LNCaP clone FGC (cell line): ENCODE measurements around the gene DRG1.

Experiments used
- DNase-seq: peaks from one replicate; pipeline ENCODE4 v3.0.0-alpha.2; 2011; ENCODE audit warnings: low read depth
- H3K4me3 ChIP-seq: 2 replicates; pipeline ENCODE4 v1.5.1; 2011; ENCODE audit warnings: mild to moderate bottlenecking, low read depth, low read length, control low read depth
- CTCF ChIP-seq: IDR thresholded peaks from 2 replicates; pipeline ENCODE4 v1.5.1; 2012; ENCODE audit warnings: mild to moderate bottlenecking; ENCODE audit not compliant: control insufficient read depth, insufficient read depth; ENCODE audit errors: extremely low read depth

DRG1 gene

GRCh38 chr22:31399211-31400022 is at the start of gene DRG1:
DRG1 (plus strand) TSS chr22:31399604; CDS start chr22:31399684, 80 bp downstream.
- H3K4me3 ChIP-seq = peak within 1 kb of the TSS; percentile 97
- DNase-seq = peak; percentile 81
- no peak for TF ChIP-seq CTCF

- no peak for DNase-seq
- no peak for TF ChIP-seq CTCF
- no peak overlapping the region for H3K4me3 ChIP-seq
Measured at GRCh38 chr22:31349960-31350359, 49.4 kb upstream of the DRG1 start.

DNA sequence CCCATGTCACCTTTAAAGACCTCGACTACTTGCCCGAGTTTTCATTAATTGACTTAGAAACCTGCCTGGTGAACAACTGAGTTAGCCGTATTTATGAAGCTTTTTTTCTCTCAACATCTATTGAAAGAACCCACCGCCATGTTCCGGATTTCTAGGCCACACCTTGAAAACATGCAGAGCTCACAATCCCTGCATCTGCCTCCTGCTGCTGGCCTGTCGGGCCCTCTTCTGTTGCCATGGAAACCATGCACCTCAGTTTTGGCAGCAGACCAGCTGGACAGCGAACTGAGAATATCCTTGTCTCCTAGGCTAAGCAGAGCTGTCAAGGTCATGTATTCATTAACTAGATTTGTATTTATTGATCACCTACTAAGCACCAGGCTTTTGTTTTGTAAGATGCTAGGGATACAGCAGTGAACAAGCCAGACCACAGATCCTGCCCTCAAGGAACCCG is 49.0 kb upstream of the DRG1 start:
- no peak overlapping the region for H3K4me3 ChIP-seq
- DNase-seq = no peak
- no peak for TF ChIP-seq CTCF

DNA sequence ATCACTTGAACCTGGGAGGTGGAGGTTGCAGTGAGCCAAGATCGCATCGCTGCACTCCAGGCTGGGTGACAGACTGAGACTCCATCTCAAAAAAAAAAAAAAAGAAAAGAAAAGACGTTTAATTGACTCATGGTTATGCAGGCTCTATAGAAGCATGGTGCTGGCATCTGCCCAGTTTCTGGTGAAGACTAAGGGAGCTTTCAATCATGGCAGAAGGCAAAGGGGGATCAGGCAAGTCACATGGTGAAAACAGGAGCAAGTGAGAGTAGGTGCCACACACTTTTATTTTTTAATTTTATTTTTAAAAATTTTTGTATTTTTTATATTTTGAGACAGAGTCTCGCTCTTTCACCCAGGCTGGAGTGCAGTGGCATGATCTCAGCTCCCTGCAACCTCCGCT is 44.9 kb upstream of the DRG1 start:
- no peak for DNase-seq
- TF ChIP-seq CTCF = no peak
- H3K4me3 ChIP-seq = no peak overlapping the region

DNA sequence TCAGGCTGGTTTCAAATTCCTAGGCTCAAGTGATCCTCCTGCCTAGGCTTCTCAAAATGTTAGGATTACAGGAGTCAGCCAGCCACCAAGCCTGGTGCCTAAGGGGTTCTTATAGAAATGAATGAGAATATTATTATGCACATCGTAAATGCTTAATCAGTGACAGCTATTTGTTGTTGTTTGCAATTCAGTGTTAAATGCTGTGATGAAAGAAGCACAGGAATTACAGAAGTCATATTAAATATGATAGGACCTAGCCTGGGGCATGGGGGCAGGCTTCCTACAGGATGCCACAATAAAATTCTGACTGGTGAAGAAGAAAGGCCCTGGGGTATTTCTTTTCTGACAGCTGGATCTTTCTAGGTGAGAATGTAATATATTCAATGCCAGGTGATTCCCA is 39.4 kb upstream of the DRG1 start:
- no peak for DNase-seq
- no peak for TF ChIP-seq CTCF
- no peak overlapping the region for H3K4me3 ChIP-seq

- H3K4me3 ChIP-seq = no peak overlapping the region
- no peak for TF ChIP-seq CTCF
- DNase-seq = no peak
Measured at GRCh38 chr22:31361743-31362142, 37.7 kb upstream of the DRG1 start.
